Subcutaneous preadipocyte (primary cell): ENCODE results near the gene GRPEL2. TPM values are rescaled to one million over a fixed set of nuclear protein-coding genes. Genes with fewer than 3 reads are reported as not detected.

Experiments used
- total RNA-seq: library from RNA; depleted of rRNA; stranded (reverse); fragments of >200 nt; gene quantifications from 2 replicates; pipeline ENCODE4 v1.2.3, GENCODE V29; 2012

Gene GRPEL2
- total RNA-seq: 15.1 and 24.0 TPM in 2 replicates

DNA sequence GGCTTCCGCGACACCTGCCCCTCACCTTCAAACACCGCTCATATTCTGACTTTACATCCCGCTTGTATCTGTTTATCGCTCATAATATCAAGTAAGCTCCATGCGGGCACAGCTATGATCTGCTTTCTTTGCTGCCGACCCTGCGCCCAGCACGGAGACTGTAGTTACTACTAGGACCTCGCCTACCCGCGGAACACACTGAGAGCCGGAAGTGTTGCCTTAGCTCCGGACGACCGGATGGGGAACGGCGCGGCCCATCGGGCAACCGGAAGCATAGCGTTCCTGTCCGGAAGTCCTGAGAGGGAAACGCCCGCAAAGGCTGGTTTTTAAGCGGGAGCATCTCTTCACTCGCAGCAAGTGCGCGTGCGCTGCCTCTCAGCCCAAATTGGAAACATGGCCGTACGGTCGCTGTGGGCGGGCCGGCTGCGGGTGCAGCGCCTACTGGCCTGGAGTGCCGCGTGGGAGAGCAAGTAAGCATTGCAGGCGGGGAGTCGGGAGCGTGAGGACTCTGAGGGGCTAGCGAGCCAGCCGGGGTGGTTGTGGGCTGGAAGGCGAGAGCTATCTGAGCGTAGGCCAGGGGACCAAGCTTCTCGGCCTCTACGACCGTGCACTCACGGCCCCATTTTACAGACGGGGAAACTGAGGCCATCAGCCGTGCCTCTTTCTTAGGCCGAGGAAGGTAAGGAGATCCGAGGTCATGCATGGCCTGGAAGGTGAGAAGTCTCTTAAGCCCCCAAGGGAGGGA, at the start of gene GRPEL2:
TSS of gene GRPEL2 (plus strand) at position 353 of the 745 bp plus-strand sequence. CDS start at position 394, 41 bp downstream.

GRCh38 chr5:149357370-149358293, 12.3 kb downstream of the GRPEL2 start, which contains the start of gene PCYOX1L:
TSS of gene PCYOX1L (plus strand) at chr5:149358046. CDS start at chr5:149358069, 23 bp downstream.

GRCh38 chr5:149379177-149379761, 34.0 kb downstream of the GRPEL2 start, which contains the start of gene IL17B:
TSS of gene IL17B (minus strand) at chr5:149379292. CDS start at chr5:149379225, 67 bp downstream.

Other genes starting within 250 kb of the GRPEL2 start
- gene ABLIM3, start 204.0 kb upstream of the GRPEL2 start, total RNA-seq: 68.8 and 86.3 TPM in 2 replicates
- 8.2 and 16.2 TPM in 2 replicates for gene AFAP1L1, start 73.6 kb upstream of the GRPEL2 start, total RNA-seq
- 5.9 and 8.2 TPM in 2 replicates for gene PCYOX1L, start 12.5 kb downstream of the GRPEL2 start, total RNA-seq
- gene IL17B, start 33.8 kb downstream of the GRPEL2 start, total RNA-seq: not detected in 2 replicates
- gene CSNK1A1, start 205.9 kb downstream of the GRPEL2 start, total RNA-seq: 306 and 337 TPM in 2 replicates
- gene ARHGEF37, start 236.0 kb downstream of the GRPEL2 start, total RNA-seq: not detected in 2 replicates